GM12878 (cell line): ENCODE results near the gene DOC2B. TPM values are rescaled to one million over a fixed set of nuclear protein-coding genes. Genes with fewer than 3 reads are reported as not detected.

Source experiments
- ATAC-seq: fragments of 200-7000 bp; cut with Tn5 transposase; 3 replicates; pipeline ENCODE4 v1.9.1; 2020; ENCODE audit warnings: mild to moderate bottlenecking, moderate library complexity
- BruUV-seq: library from RNA; stranded (reverse); fragments of 400-500 nt; replicated peaks from 2 replicates; lab custom pipeline; 2021; lab: Mats Ljungman, UMichigan
- CTCF ChIA-PET: fragments of 300-600 bp; sonication (Branson Sonifier 250); formaldehyde crosslinking; extraction: SDS; loops from one replicate; lab custom pipeline; 2021; ENCODE audit warnings: inconsistent platforms; lab: Yijun Ruan, JAX
- POLR2A ChIA-PET: fragments of 350-600 bp; formaldehyde crosslinking; extraction: SDS; loops from one replicate; lab custom pipeline; 2021; ENCODE audit warnings: inconsistent platforms; lab: Charles Lee
- RAD21 ChIA-PET: fragments of 300-600 bp; sonication (Branson Sonifier 250); formaldehyde crosslinking; loops from one replicate; lab custom pipeline; 2023; ENCODE audit warnings: antibody characterized with exemption; ENCODE audit not compliant: unreplicated experiment; lab: Charles Lee
- SMC1A ChIA-PET: fragments of 300-600 bp; sonication (Branson Sonifier 250); formaldehyde crosslinking; loops from one replicate; lab custom pipeline; 2023; ENCODE audit not compliant: unreplicated experiment, uncharacterized antibody; lab: Charles Lee
- DNase-seq: peaks from one replicate; pipeline ENCODE4 v3.0.0-alpha.2; 2011; ENCODE audit warnings: low read depth, low spot score
- FAIRE-seq: peaks from 3 replicates; lab custom pipeline; 2011; peaks lifted over from hg19 to GRCh38; lab: Jason Lieb, UNC
- H2AFZ ChIP-seq: 2 replicates; pipeline ENCODE4 v1.6.0; 2011; ENCODE audit warnings: low read depth, low read length, control low read depth; ENCODE audit not compliant: control insufficient read depth
- H3K27ac ChIP-seq: 2 replicates; pipeline ENCODE4 v1.5.1; 2011; ENCODE audit warnings: control low read depth; ENCODE audit not compliant: control insufficient read depth, insufficient read depth
- H3K27me3 ChIP-seq, 2 experiments: replicated peaks in 1 of 2; 2 replicates each; pipeline versions ENCODE4 v1.6.0 to v1.6.1; 2011; ENCODE audit warnings: low read length in 1 of 2; ENCODE audit not compliant: control insufficient read depth in 2 of 2, insufficient read depth in 2 of 2
- H3K36me3 ChIP-seq, 2 experiments: 2 replicates each; pipeline ENCODE4 v1.5.1; 2011; ENCODE audit warnings: low read length in 1 of 2; ENCODE audit not compliant: control insufficient read depth in 2 of 2, insufficient read depth in 2 of 2
- H3K4me1 ChIP-seq: 2 replicates; pipeline ENCODE4 v1.6.1; 2011; ENCODE audit warnings: mild to moderate bottlenecking, low read length, moderate library complexity, mixed read lengths; ENCODE audit not compliant: control insufficient read depth, insufficient read depth
- H3K4me2 ChIP-seq: 2 replicates; pipeline ENCODE4 v1.6.0; 2011; ENCODE audit warnings: control low read depth; ENCODE audit not compliant: control insufficient read depth, insufficient read depth
- H3K4me3 ChIP-seq: fragments of 200-600 bp; sonication (generic); 2 replicates; pipeline ENCODE4 v1.5.1; 2016
- H3K79me2 ChIP-seq: 2 replicates; pipeline ENCODE4 v1.6.0; 2011; ENCODE audit warnings: low read length; ENCODE audit not compliant: control insufficient read depth, insufficient read depth
- H3K9ac ChIP-seq: 2 replicates; pipeline ENCODE4 v1.8.0; 2011; ENCODE audit warnings: low read length, control low read depth, mixed read lengths; ENCODE audit not compliant: control insufficient read depth, insufficient read depth
- H3K9me3 ChIP-seq: replicated peaks from 3 replicates; pipeline ENCODE4 v1.5.1; 2011; ENCODE audit warnings: mild to moderate bottlenecking, low read length; ENCODE audit not compliant: control insufficient read depth, insufficient read depth
- H4K20me1 ChIP-seq: 2 replicates; pipeline ENCODE4 v1.6.0; 2011; ENCODE audit not compliant: control insufficient read depth, insufficient read depth
- CHD2 ChIP-seq: IDR thresholded peaks from 2 replicates; pipeline ENCODE4 v1.6.1; 2011; ENCODE audit warnings: low read depth, low read length, improper control_type of control experiment, borderline replicate concordance
- FOXM1 ChIP-seq: IDR thresholded peaks from 2 replicates; pipeline ENCODE4 v1.6.1; 2012; ENCODE audit warnings: low read depth, mild to moderate bottlenecking, inconsistent platforms, low read length, moderate library complexity
- IRF5 ChIP-seq: fragments of 450-650 bp; IDR thresholded peaks from 2 replicates; pipeline ENCODE4 v1.6.1; 2017; ENCODE audit warnings: borderline replicate concordance
- PAX5 ChIP-seq: IDR thresholded peaks from 2 replicates; pipeline ENCODE4 v1.6.1; 2011; ENCODE audit warnings: low read depth, low read length, borderline replicate concordance
- PKNOX1 ChIP-seq: fragments of 450-650 bp; IDR thresholded peaks from 2 replicates; pipeline ENCODE4 v1.6.1; 2016; ENCODE audit warnings: mild to moderate bottlenecking
- PRDM15 ChIP-seq: fragments of 450-650 bp; formaldehyde crosslinking; IDR thresholded peaks from 2 replicates; pipeline ENCODE4 v1.4.0; 2020; ENCODE audit warnings: mild to moderate bottlenecking, moderate library complexity
- SKIL ChIP-seq: fragments of 450-650 bp; IDR thresholded peaks from 2 replicates; pipeline ENCODE4 v1.6.1; 2017; ENCODE audit warnings: mild to moderate bottlenecking, low read depth, inconsistent platforms; ENCODE audit not compliant: poor library complexity, severe bottlenecking
- SMC3 ChIP-seq: IDR thresholded peaks from 2 replicates; pipeline ENCODE4 v1.6.1; 2011; ENCODE audit warnings: low read length, improper control_type of control experiment, borderline replicate concordance
- WGBS: methylation state at CpG from one replicate; pipeline ENCODE4 v1.1.6; 2016; ENCODE audit warnings: low lambda C conversion rate; ENCODE audit not compliant: insufficient replicate concordance, insufficient coverage; ENCODE audit errors: missing lambda C conversion rate; 5-methylcytosine and 5-hydroxymethylcytosine counted together
- in situ Hi-C: fragments of 300-500 bp; cut with MboI; formaldehyde crosslinking; loops from 9 replicates; pipeline ENCODE4 v1.14.3; 2018; ENCODE audit warnings: mixed read lengths
- intact Hi-C: fragments of 100-400 bp; cut with micrococcal nuclease; formaldehyde crosslinking; loops from one replicate; pipeline ENCODE4 v1.14.2; 2022; ENCODE audit not compliant: unreplicated experiment
- polyA plus RNA-seq, 11 experiments: library from polyadenylated mRNA; depleted of rRNA in 4 of 11; unstranded in 6 of 11; stranded (reverse) in 5 of 11; fragments of >200 nt; fragmentation: Nextera tagmentation in 4 of 11; fragmentation: Illumina TruSeq in 1 of 11; extraction: Ambion mirVana in 4 of 11; extraction: Trizol in 1 of 11; gene quantifications; 1 replicate in 1 of 11; 2 replicates in 10 of 11; pipeline versions ENCODE4 v1.2.1 to v1.2.3, GENCODE V29; 2011 to 2016; ENCODE audit warnings: inconsistent platforms in 2 of 11, missing spikeins in 2 of 11, low read depth in 1 of 11
- total RNA-seq, 4 experiments: library from RNA; depleted of rRNA in 3 of 4; stranded (reverse); fragments of >200 nt in 3 of 4; fragmentation: Illumina TruSeq in 1 of 4; extraction: Trizol in 1 of 4; gene quantifications; 2 replicates each; pipeline versions ENCODE4 v1.2.1 to v1.2.3, GENCODE V29; 2013 to 2021
- TF ChIP-seq, protein P1 (sequence below): fragments of 450-650 bp; IDR thresholded peaks from 2 replicates; pipeline ENCODE4 v1.6.1; 2016; ENCODE audit warnings: mild to moderate bottlenecking, moderate library complexity, borderline replicate concordance

The DOC2B gene
- total and polyA plus RNA-seq, 10 of the 15 experiments (the other 5 are each of a cell fraction or from before 2014, with no cell fraction given) = not detected

DNA sequence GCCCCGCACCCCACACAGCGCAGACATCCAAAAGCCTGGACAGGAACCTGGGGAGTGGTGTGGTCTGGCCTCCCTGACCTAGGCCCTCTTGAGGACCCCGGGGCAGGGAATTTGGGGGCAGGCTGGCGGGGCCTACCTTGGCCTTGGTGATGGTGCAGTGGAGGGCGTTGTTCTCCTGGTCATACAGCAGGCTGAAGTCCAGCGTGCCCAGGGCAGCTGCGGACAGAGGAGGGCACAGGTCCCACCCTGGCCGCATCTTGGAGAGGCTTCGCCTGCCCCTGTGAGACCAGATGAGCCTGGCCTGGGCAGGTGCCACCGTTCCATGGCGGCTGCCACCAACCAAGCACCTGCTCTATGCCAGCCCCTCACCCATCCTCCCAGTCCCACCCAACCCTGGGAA lies 9.0 kb downstream of the DOC2B start (continued):
- TF ChIP-seq, protein P1, sequence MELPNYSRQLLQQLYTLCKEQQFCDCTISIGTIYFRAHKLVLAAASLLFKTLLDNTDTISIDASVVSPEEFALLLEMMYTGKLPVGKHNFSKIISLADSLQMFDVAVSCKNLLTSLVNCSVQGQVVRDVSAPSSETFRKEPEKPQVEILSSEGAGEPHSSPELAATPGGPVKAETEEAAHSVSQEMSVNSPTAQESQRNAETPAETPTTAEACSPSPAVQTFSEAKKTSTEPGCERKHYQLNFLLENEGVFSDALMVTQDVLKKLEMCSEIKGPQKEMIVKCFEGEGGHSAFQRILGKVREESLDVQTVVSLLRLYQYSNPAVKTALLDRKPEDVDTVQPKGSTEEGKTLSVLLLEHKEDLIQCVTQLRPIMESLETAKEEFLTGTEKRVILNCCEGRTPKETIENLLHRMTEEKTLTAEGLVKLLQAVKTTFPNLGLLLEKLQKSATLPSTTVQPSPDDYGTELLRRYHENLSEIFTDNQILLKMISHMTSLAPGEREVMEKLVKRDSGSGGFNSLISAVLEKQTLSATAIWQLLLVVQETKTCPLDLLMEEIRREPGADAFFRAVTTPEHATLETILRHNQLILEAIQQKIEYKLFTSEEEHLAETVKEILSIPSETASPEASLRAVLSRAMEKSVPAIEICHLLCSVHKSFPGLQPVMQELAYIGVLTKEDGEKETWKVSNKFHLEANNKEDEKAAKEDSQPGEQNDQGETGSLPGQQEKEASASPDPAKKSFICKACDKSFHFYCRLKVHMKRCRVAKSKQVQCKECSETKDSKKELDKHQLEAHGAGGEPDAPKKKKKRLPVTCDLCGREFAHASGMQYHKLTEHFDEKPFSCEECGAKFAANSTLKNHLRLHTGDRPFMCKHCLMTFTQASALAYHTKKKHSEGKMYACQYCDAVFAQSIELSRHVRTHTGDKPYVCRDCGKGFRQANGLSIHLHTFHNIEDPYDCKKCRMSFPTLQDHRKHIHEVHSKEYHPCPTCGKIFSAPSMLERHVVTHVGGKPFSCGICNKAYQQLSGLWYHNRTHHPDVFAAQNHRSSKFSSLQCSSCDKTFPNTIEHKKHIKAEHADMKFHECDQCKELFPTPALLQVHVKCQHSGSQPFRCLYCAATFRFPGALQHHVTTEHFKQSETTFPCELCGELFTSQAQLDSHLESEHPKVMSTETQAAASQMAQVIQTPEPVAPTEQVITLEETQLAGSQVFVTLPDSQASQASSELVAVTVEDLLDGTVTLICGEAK = no peak

DNA sequence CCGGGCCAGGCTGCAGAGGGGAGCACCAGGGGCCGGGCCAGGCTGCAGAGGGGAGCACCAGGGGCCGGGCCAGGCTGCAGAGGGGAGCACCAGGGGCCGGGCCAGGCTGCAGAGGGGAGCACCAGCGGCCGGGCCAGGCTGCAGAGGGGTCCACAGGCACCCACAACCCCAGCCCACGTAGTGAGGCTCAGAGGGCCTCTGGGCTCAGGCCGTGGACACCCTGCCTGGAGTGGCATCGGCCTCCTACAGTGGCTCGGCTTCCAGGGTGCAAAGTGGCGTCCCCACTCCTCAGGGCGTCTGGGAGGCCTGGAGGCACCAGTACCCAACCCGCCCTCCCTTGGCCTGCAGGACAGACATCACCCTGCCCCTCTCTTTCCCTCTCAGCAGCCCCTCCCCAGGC lies 9.6 kb downstream of the DOC2B start:
- intact Hi-C loops (no loop called here), in situ Hi-C loops (no loop called here)
- ATAC-seq = no peak
- Histone ChIP-seq H2AFZ (no peak overlapping the region), H3K27me3 (no peaks in the 10 kb centered on the region; a peak in 2 of 4 replicates), H3K36me3 (no peaks in the 10 kb centered on the region), H4K20me1 (no peaks in the 10 kb centered on the region), H3K4me3 (no peak overlapping the region), H3K27ac (no peak overlapping the region), H3K9ac (no peak overlapping the region), H3K79me2 (no peaks in the 10 kb centered on the region), H3K9me3 (no peaks in the 10 kb centered on the region; the same call in 2 of the 3 replicates), H3K4me2 (no peak overlapping the region), H3K4me1 (peaks cover 5% of the 10 kb centered on the region; the same call in 1 of the 2 replicates)
- POLR2A ChIA-PET = no interaction called here
- SMC1A ChIA-PET = no interaction called here
- BruUV-seq = no TSS peak
- RAD21 ChIA-PET = no interaction called here
- WGBS = 11% methylated on average over 10 of the region's 13 CpGs
- no peak for DNase-seq
- CTCF ChIA-PET = no interaction called here
- no peak for FAIRE-seq
- no peak for TF ChIP-seq SMC3
- TF ChIP-seq PAX5 = no peak
- TF ChIP-seq IRF5 = no peak
- no peak for TF ChIP-seq CHD2
- no peak for TF ChIP-seq PKNOX1
- TF ChIP-seq FOXM1 = no peak
- no peak for TF ChIP-seq SKIL
- no peak for TF ChIP-seq PRDM15 (CRISPR knock-in tag)
